ENCODE results near the gene NAA10.
A peak's percentile ranks its signal among the peaks of the same experiment; 100 is the strongest.

Gene NAA10

DNA sequence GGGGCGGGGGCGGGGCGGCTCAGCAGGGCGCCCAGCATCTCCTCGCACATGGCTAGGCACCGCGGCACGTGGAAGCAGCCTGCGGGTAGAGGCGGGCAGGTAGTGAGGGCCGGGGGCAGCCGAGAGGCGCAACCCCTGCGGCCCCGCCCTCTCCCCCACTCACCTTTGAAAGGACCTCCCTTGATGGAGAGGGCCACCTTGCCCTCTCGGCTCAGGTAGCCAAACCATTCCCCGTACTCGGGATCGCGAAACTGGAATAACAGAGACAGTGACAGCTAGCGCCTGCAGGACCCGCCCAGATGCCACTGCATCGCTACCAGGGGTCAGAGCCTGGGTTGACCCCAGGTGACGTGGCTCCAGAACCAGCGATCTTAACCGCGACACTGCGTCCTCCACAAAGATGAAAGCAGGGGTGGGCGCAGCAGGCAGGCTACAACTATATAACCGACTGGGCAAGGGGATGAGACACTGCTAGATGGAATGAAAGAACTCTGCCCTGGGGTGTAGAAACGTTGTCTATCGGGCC, 552 bp upstream of the NAA10 start (continued):
- TF ChIP-seq, protein P1, sequence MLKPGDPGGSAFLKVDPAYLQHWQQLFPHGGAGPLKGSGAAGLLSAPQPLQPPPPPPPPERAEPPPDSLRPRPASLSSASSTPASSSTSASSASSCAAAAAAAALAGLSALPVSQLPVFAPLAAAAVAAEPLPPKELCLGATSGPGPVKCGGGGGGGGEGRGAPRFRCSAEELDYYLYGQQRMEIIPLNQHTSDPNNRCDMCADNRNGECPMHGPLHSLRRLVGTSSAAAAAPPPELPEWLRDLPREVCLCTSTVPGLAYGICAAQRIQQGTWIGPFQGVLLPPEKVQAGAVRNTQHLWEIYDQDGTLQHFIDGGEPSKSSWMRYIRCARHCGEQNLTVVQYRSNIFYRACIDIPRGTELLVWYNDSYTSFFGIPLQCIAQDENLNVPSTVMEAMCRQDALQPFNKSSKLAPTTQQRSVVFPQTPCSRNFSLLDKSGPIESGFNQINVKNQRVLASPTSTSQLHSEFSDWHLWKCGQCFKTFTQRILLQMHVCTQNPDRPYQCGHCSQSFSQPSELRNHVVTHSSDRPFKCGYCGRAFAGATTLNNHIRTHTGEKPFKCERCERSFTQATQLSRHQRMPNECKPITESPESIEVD (tag by site-specific recombination; IDR thresholded peaks at IDR 0.05): no peak
- TF ChIP-seq ZNF514 (tag by site-specific recombination; IDR thresholded peaks at IDR 0.05) (no peak), EGR2 (tag by site-specific recombination; IDR thresholded peaks at IDR 0.05; ENCODE audit: low read depth) (no peak), KLF16 (tag by site-specific recombination; IDR thresholded peaks at IDR 0.05) (no peak), ZSCAN30 (tag by site-specific recombination; IDR thresholded peaks at IDR 0.05) (no peak), ZNF558 (tag by site-specific recombination; IDR thresholded peaks at IDR 0.05) (no peak), IKZF3 (tag by site-specific recombination; IDR thresholded peaks at IDR 0.05) (no peak), ZNF335 (tag by site-specific recombination; conservative IDR thresholded peaks at IDR 0.05) (peak; percentile 67)

DNA sequence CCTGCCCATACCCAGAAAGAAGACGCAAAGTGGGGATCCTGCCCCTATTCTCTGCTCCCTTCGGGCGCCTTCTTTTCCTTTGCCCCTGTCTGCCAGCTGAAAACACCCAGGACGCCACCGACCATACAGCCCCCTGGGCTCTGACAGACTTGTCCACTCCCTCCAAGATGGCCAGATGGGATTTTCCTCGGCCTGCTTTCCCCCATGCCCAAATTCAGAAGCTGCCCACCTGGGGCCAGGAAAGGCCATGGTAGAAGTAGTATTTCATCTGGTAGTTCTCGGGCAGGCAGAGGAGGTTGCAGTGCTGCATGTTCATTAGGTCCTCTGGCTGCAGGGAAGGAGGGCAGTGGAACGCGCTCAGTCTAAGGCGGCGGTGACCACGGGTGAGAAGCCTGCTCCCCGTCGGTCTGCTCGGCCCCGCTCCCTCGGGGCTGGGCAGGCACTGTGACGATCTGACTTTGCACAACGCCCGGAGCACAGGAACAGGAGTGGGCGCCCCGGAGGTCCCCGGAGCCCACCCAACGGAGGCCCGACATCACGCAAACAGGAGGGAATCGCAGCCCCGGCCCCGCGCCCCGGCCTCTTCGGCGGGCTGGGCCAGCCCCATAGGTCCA, 582 bp downstream of the NAA10 start:
- POLR2A ChIA-PET: interaction anchor here (0.8 to 2.7 kb wide), 12 partner anchors 9 to 207 kb away, joined by 3 to 21 read pairs (median 4); partner anchors contain the start of genes HCFC1, IDH3G, SSR4 and TMEM187
- Histone ChIP-seq H3K9me3 (ENCODE audit: control insufficient read depth, insufficient read depth, low read depth, low read length) (no peaks in the 10 kb centered on the region), H3K4me1 (ENCODE audit: control insufficient read depth, insufficient read depth, low read length) (peaks cover 9% of the 10 kb centered on the region; the same call in 1 of the 2 replicates), H3K4me3 (ENCODE audit: low read depth, low read length) (peak overlapping the region; percentile 88), H3K27ac (ENCODE audit: extremely low read depth, low read depth, low read length) (peak overlapping the region; percentile 85), H3K36me3 (ENCODE audit: control insufficient read depth in 2 of 2, insufficient read depth in 1 of 2, low read length in 2 of 2) (peaks cover 23 to 45% of the 10 kb centered on the region in 2 experiments)
- CTCF ChIA-PET: interaction anchor here (1.2 to 14.7 kb wide), 4 partner anchors 9 to 15 kb away, joined by 3 to 267 read pairs (median 14); partner anchors contain the start of gene RENBP
- TF ChIP-seq ZBTB8A (tag by site-specific recombination; IDR thresholded peaks at IDR 0.05) (peak; percentile 61), HOXD13 (CRISPR knock-in tag; IDR thresholded peaks at IDR 0.05; ENCODE audit: borderline replicate concordance) (no peak), ZNF571 (tag by site-specific recombination; IDR thresholded peaks at IDR 0.05) (no peak), ZNF335 (tag by site-specific recombination; conservative IDR thresholded peaks at IDR 0.05) (peak; percentile 90), ZNF140 (tag by site-specific recombination; IDR thresholded peaks at IDR 0.05) (no peak), ZNF76 (tag by site-specific recombination; IDR thresholded peaks at IDR 0.05; ENCODE audit: borderline replicate concordance, low read depth) (0 out of 2 replicates have a peak, but pooled peaks have one; percentile 20), KLF10 (tag by site-specific recombination; IDR thresholded peaks at IDR 0.05) (no peak), ZFHX2 (tag by site-specific recombination; conservative IDR thresholded peaks at IDR 0.05) (no peak), ZBTB20 (tag by site-specific recombination; IDR thresholded peaks at IDR 0.05) (peak; percentile 58), SP2 (tag by site-specific recombination; IDR thresholded peaks at IDR 0.05) (peak; percentile 22), BCL11B (tag by site-specific recombination; IDR thresholded peaks at IDR 0.05; ENCODE audit: low read depth) (0 out of 2 replicates have a peak, but pooled peaks have one; percentile 20), ZNF600 (tag by site-specific recombination; IDR thresholded peaks at IDR 0.05) (0 out of 2 replicates have a peak, but pooled peaks have one; percentile 19)
- TF ChIP-seq, protein P2, sequence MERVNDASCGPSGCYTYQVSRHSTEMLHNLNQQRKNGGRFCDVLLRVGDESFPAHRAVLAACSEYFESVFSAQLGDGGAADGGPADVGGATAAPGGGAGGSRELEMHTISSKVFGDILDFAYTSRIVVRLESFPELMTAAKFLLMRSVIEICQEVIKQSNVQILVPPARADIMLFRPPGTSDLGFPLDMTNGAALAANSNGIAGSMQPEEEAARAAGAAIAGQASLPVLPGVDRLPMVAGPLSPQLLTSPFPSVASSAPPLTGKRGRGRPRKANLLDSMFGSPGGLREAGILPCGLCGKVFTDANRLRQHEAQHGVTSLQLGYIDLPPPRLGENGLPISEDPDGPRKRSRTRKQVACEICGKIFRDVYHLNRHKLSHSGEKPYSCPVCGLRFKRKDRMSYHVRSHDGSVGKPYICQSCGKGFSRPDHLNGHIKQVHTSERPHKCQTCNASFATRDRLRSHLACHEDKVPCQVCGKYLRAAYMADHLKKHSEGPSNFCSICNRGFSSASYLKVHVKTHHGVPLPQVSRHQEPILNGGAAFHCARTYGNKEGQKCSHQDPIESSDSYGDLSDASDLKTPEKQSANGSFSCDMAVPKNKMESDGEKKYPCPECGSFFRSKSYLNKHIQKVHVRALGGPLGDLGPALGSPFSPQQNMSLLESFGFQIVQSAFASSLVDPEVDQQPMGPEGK (tag by site-specific recombination; IDR thresholded peaks at IDR 0.05): no peak
- TF ChIP-seq, protein P3, sequence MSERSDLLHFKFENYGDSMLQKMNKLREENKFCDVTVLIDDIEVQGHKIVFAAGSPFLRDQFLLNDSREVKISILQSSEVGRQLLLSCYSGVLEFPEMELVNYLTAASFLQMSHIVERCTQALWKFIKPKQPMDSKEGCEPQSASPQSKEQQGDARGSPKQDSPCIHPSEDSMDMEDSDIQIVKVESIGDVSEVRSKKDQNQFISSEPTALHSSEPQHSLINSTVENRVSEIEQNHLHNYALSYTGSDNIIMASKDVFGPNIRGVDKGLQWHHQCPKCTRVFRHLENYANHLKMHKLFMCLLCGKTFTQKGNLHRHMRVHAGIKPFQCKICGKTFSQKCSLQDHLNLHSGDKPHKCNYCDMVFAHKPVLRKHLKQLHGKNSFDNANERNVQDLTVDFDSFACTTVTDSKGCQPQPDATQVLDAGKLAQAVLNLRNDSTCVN (tag by site-specific recombination; optimal IDR thresholded peaks at IDR 0.05): peak; percentile 83
- TF ChIP-seq, protein P4, sequence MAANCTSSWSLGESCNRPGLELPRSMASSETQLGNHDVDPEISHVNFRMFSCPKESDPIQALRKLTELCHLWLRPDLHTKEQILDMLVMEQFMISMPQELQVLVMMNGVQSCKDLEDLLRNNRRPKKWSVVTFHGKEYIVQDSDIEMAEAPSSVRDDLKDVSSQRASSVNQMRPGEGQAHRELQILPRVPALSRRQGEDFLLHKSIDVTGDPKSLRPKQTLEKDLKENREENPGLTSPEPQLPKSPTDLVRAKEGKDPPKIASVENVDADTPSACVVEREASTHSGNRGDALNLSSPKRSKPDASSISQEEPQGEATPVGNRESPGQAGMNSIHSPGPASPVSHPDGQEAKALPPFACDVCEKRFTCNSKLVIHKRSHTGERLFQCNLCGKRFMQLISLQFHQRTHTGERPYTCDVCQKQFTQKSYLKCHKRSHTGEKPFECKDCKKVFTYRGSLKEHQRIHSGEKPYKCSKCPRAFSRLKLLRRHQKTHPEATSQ (tag by site-specific recombination; IDR thresholded peaks at IDR 0.05): no peak
